OCI-LY3 (cell line): ENCODE measurements around the gene ANKS1B.

Source experiments
- EZH2phosphoT487 ChIP-seq: fragments of 200-600 bp; shearing (Covaris generic); IDR thresholded peaks from 2 replicates; pipeline ENCODE4 v1.6.1; 2018; ENCODE audit warnings: antibody characterized with exemption, mixed run types, low read depth
- TF ChIP-seq, protein P1 (sequence below): fragments of 200-600, 300-600 bp; sonication (generic); IDR thresholded peaks from 2 replicates; pipeline ENCODE4 v1.5.1; 2014; ENCODE audit warnings: antibody characterized with exemption, low read length, low read depth

DNA sequence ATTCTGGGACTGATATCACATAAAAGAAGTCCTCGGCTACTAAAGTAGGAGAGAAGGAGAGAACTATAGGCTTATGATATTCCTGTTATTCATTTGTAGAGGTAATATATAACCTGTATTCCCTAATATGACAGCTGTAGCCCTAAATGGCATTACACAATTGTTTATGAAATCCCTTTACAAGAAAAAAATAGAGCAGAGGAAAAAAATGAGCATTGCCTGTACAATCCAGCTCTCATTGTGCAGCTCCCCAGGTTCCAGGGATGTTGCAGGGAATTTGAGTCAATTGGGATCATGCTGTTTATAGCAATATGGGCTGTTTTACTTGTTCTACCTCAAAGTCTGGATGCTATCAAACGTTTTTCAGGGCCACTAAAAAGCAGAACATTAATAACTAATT is 1166.5 kb downstream of the ANKS1B start:
- TF ChIP-seq, protein P1, sequence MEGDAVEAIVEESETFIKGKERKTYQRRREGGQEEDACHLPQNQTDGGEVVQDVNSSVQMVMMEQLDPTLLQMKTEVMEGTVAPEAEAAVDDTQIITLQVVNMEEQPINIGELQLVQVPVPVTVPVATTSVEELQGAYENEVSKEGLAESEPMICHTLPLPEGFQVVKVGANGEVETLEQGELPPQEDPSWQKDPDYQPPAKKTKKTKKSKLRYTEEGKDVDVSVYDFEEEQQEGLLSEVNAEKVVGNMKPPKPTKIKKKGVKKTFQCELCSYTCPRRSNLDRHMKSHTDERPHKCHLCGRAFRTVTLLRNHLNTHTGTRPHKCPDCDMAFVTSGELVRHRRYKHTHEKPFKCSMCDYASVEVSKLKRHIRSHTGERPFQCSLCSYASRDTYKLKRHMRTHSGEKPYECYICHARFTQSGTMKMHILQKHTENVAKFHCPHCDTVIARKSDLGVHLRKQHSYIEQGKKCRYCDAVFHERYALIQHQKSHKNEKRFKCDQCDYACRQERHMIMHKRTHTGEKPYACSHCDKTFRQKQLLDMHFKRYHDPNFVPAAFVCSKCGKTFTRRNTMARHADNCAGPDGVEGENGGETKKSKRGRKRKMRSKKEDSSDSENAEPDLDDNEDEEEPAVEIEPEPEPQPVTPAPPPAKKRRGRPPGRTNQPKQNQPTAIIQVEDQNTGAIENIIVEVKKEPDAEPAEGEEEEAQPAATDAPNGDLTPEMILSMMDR = no peak
- no peak for TF ChIP-seq EZH2phosphoT487
